ENCODE results near the gene IL6. TPM values are rescaled to one million over a fixed set of nuclear protein-coding genes. Genes with fewer than 3 reads are reported as not detected.
"Not testable (repeated sequence)": the region's sequence is repeated elsewhere in the genome, so short reads cannot be mapped to it uniquely, and the experiment has no call there.

The IL6 gene
- 1.8 TPM in 1 of 2 replicates, not detected in the other for total RNA-seq (ENCODE audit: low replicate concordance)
- long read RNA-seq, partial matches to known transcripts, result 0 of 4 reads
- long read RNA-seq, other reads (novel, unspliced or antisense), result 0 of 4 reads

GRCh38 chr7:22726907-22727713 lies at the start of gene IL6:
Gene IL6 (plus strand): TSS chr7:22727200. CDS start chr7:22727263, 63 bp downstream.
- TF ChIP-seq, protein P1, sequence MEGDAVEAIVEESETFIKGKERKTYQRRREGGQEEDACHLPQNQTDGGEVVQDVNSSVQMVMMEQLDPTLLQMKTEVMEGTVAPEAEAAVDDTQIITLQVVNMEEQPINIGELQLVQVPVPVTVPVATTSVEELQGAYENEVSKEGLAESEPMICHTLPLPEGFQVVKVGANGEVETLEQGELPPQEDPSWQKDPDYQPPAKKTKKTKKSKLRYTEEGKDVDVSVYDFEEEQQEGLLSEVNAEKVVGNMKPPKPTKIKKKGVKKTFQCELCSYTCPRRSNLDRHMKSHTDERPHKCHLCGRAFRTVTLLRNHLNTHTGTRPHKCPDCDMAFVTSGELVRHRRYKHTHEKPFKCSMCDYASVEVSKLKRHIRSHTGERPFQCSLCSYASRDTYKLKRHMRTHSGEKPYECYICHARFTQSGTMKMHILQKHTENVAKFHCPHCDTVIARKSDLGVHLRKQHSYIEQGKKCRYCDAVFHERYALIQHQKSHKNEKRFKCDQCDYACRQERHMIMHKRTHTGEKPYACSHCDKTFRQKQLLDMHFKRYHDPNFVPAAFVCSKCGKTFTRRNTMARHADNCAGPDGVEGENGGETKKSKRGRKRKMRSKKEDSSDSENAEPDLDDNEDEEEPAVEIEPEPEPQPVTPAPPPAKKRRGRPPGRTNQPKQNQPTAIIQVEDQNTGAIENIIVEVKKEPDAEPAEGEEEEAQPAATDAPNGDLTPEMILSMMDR (conservative IDR thresholded peaks at IDR 0.05), result no peak
- Mint-ChIP-seq H3K36me3 (no peaks in the 10 kb centered on the region), H3K4me3 (peak within 1 kb of the TSS; percentile 80), H3K27me3 (peaks cover 11% of the 10 kb centered on the region), H3K4me1 (ENCODE audit: unreplicated experiment) (peaks cover 14% of the 10 kb centered on the region), H3K27ac (peak within 1 kb of the TSS; percentile 88), H3K9me3 (no peaks in the 10 kb centered on the region)
- DNase-seq (ENCODE audit: extremely low spot score, unreplicated experiment), result no peak

DNA sequence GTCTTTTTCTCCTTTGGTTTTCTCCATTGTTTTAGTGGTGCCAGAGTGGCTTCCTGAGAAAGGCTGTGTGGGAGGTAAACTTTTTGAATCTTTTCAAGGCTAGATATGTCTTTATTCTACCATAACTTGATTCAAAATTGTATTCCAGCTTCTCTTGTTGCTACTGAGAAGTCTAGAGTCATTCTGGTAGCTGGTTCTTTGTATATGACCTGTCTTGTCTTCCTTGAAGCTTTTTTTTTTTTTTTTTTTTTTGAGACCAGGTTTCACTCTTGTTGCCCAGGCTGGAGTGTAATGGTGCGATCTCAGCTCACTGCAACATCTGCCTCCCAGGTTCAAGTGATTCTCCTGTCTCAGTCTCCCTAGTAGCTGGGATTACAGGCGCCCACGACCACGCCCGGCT lies 49.7 kb upstream of the IL6 start:
- H3K27me3 Mint-ChIP-seq, result not testable (repeated sequence)

DNA sequence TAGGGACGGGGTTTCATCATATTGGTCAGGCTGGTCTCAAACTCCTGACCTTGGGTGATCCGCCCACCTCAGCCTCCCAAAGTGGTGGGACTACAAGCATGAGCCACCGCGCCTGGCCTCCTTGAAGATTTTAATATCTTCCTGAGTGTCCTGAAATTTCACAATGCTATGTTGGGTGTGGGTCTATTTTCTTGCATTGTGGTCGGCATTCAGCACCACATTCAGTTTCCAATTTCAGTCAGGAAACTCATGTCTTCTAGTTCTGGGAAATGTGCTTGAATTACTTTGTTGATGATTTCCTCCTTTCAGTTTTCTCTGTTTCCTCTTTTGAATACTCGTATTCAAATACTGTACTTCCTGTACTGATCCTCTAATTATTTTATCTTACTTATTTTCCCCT lies 49.3 kb upstream of the IL6 start:
- no peaks in the 10 kb centered on the region for H3K36me3 Mint-ChIP-seq
- H3K4me1 Mint-ChIP-seq (ENCODE audit: unreplicated experiment), result peaks cover 10% of the 10 kb centered on the region
- H3K4me3 Mint-ChIP-seq, result no peak overlapping the region

More for the DNA sequence above, 49.7 kb upstream of the IL6 start:
- H3K36me3 Mint-ChIP-seq; H3K4me1 Mint-ChIP-seq (ENCODE audit: unreplicated experiment); H3K27ac Mint-ChIP-seq; H3K9me3 Mint-ChIP-seq; H3K4me3 Mint-ChIP-seq; DNase-seq (ENCODE audit: extremely low spot score, unreplicated experiment): not testable (repeated sequence)

DNA sequence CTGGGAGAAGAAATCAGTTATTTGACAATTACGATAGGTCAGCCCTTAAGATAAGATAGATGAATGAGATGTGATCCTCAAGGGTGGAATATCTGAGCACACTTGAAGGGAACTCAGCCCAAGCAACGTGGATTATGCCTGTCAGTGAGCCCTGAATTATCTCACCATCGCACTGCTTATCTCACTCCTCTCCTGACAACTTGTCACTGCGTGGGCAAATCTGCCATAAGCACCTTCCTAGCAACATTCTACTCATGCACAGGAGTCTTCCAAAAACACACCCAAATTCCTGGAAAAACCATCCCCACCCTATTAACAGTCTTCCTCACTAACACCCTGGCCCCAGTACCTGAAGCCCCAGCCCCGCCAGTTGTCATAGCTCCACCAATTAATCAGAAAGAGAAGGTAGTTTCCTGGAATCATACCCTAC lies 46.5 kb upstream of the IL6 start:
- Mint-ChIP-seq H3K4me3 (no peak overlapping the region), H3K4me1 (ENCODE audit: unreplicated experiment) (peaks cover 10% of the 10 kb centered on the region), H3K27me3 (peaks cover 4% of the 10 kb centered on the region), H3K9me3 (no peaks in the 10 kb centered on the region), H3K27ac (no peak overlapping the region), H3K36me3 (no peaks in the 10 kb centered on the region)
- no peak for DNase-seq (ENCODE audit: extremely low spot score, unreplicated experiment)
- TF ChIP-seq, protein P1 (conservative IDR thresholded peaks at IDR 0.05), result no peak

More for the DNA sequence above, 49.3 kb upstream of the IL6 start:
- H3K9me3 Mint-ChIP-seq, result no peaks in the 10 kb centered on the region
- TF ChIP-seq, protein P1 (conservative IDR thresholded peaks at IDR 0.05), result no peak
- peaks cover 4% of the 10 kb centered on the region for H3K27me3 Mint-ChIP-seq
- no peak for DNase-seq (ENCODE audit: extremely low spot score, unreplicated experiment)
- H3K27ac Mint-ChIP-seq, result no peak overlapping the region

- TF ChIP-seq, protein P1 (conservative IDR thresholded peaks at IDR 0.05), result no peak
- Mint-ChIP-seq H3K4me1 (ENCODE audit: unreplicated experiment) (peaks cover 5% of the 10 kb centered on the region), H3K4me3 (no peak overlapping the region), H3K9me3 (no peaks in the 10 kb centered on the region), H3K27me3 (peaks cover 4% of the 10 kb centered on the region), H3K27ac (no peak overlapping the region), H3K36me3 (no peaks in the 10 kb centered on the region)
- no peak for DNase-seq (ENCODE audit: extremely low spot score, unreplicated experiment)
Observed at GRCh38 chr7:22681312-22681711, 45.7 kb upstream of the IL6 start.

Measured in type B pancreatic cell (in vitro differentiated cells).